Thyroid gland (tissue), 4 donors: ENCODE results near the gene ARMC2. TPM values are rescaled to one million over a fixed set of nuclear protein-coding genes. Genes with fewer than 3 reads are reported as not detected.

Experiments used
- DNase-seq, 2 donors: peaks; one replicate each; pipeline ENCODE4 v3.0.0-alpha.2; 2019
- H3K27ac ChIP-seq, 3 donors: fragments of 200-600 bp; sonication (generic); 1 replicate in 2 of 3; 2 replicates in 1 of 3; pipeline ENCODE4 v1.5.1; 2016 to 2019; ENCODE audit warnings: mild to moderate bottlenecking in 1 of 3, moderate library complexity in 1 of 3
- H3K27me3 ChIP-seq: fragments of 200-600 bp; sonication (generic); one replicate; pipeline ENCODE4 v1.5.1; 2019
- H3K36me3 ChIP-seq, 2 donors: fragments of 200-600 bp; sonication (generic); one replicate each; pipeline ENCODE4 v1.5.1; 2016 to 2019
- H3K4me1 ChIP-seq, 2 donors: fragments of 200-600 bp; sonication (generic); one replicate each; pipeline ENCODE4 v1.5.1; 2017 to 2019
- H3K4me3 ChIP-seq, 3 donors: fragments of 200-600 bp; sonication (generic); replicated peaks in 1 of 3; 1 replicate in 2 of 3; 2 replicates in 1 of 3; pipeline ENCODE4 v1.5.1; 2016; ENCODE audit warnings: mild to moderate bottlenecking in 1 of 3
- H3K9me3 ChIP-seq: fragments of 200-600 bp; sonication (generic); one replicate; pipeline ENCODE4 v1.5.1; 2017
- CTCF ChIP-seq, 6 experiments: fragments of 200-600 bp in 3 of 6; fragments of 450-650 bp in 3 of 6; sonication (generic) in 3 of 6; IDR thresholded peaks; one replicate each; pipeline ENCODE4 v1.5.1; 2016 to 2019; ENCODE audit warnings: antibody characterized with exemption in 6 of 6, mild to moderate bottlenecking in 2 of 6, inconsistent platforms in 1 of 6, moderate library complexity in 1 of 6
- POLR2A ChIP-seq, 2 donors: fragments of 450-650 bp; IDR thresholded peaks; one replicate each; pipeline ENCODE4 v1.6.1; 2017; ENCODE audit warnings: antibody characterized with exemption in 2 of 2, mild to moderate bottlenecking in 2 of 2, moderate library complexity in 1 of 2
- WGBS, 2 donors: methylation state at CpG; one replicate each; pipeline ENCODE4 v1.1.5; 2017; 5-methylcytosine and 5-hydroxymethylcytosine counted together
- intact Hi-C: fragments of 100-400 bp; cut with DNase I; formaldehyde crosslinking; loops from one replicate; pipeline ENCODE4 v1.15.1; 2023
- total RNA-seq, 4 donors: library from RNA; depleted of rRNA; stranded (reverse); fragments of >200 nt; gene quantifications; one replicate each; pipeline ENCODE4 v1.2.3, GENCODE V29; 2016

ARMC2 gene
- total RNA-seq, 4 donors from 2014 or later: 5.2 to 9.3 (median 6.9) TPM

GRCh38 chr6:108873251-108873650 lies 25.0 kb downstream of the ARMC2 start:
- Histone ChIP-seq H3K36me3 (no peaks in the 10 kb centered on the region), H3K9me3 (no peaks in the 10 kb centered on the region), H3K27ac (peak overlapping the region in 2 of 3 donors; percentile 32 to 68), H3K27me3 (no peaks in the 10 kb centered on the region), H3K4me3 (no peak overlapping the region), H3K4me1 (peaks cover 29 to 56% of the 10 kb centered on the region in 2 donors)
- DNase-seq: no peak
- intact Hi-C loops: no loop called here
- WGBS, 2 donors: 83 to 93% methylated on average over 5 to 7 of the region's 7 CpGs
- no peak for TF ChIP-seq CTCF (IDR thresholded peaks at IDR 0.05)
- no peak for TF ChIP-seq POLR2A (IDR thresholded peaks at IDR 0.05)

- TF ChIP-seq POLR2A (IDR thresholded peaks at IDR 0.05) (no peak), CTCF (IDR thresholded peaks at IDR 0.05) (no peak)
- Histone ChIP-seq H3K4me3 (no peak overlapping the region), H3K27ac (peak overlapping the region in 2 of 3 donors; percentile 32 to 68), H3K27me3 (no peaks in the 10 kb centered on the region), H3K9me3 (no peaks in the 10 kb centered on the region), H3K4me1 (peaks cover 29 to 56% of the 10 kb centered on the region in 2 donors), H3K36me3 (no peaks in the 10 kb centered on the region)
- intact Hi-C loops: no loop called here
- 91 to 95% methylated on average over 6 of the region's 6 CpGs for WGBS, 2 donors
- DNase-seq: no peak
Observed at GRCh38 chr6:108873971-108874370, 25.7 kb downstream of the ARMC2 start.

- intact Hi-C loops: no loop called here
- Histone ChIP-seq H3K4me1 (peaks cover 29 to 56% of the 10 kb centered on the region in 2 donors), H3K27me3 (no peaks in the 10 kb centered on the region), H3K4me3 (no peak overlapping the region), H3K27ac (peak overlapping the region in 2 of 3 donors; percentile 33 to 68), H3K36me3 (no peaks in the 10 kb centered on the region), H3K9me3 (no peaks in the 10 kb centered on the region)
- 81 to 87% methylated on average over 5 of the region's 5 CpGs for WGBS, 2 donors
- TF ChIP-seq CTCF (IDR thresholded peaks at IDR 0.05): no peak
- TF ChIP-seq POLR2A (IDR thresholded peaks at IDR 0.05): no peak
- peak in 1 of 2 donors; percentile 6 for DNase-seq
Observed at GRCh38 chr6:108874470-108875160, 26.4 kb downstream of the ARMC2 start.

- Histone ChIP-seq H3K27ac (peak overlapping the region in 2 of 3 donors; percentile 33 to 68), H3K9me3 (no peaks in the 10 kb centered on the region), H3K27me3 (no peaks in the 10 kb centered on the region), H3K36me3 (no peaks in the 10 kb centered on the region), H3K4me1 (peaks cover 29 to 56% of the 10 kb centered on the region in 2 donors), H3K4me3 (no peak overlapping the region)
- no peak for DNase-seq
- intact Hi-C loops: no loop called here
- TF ChIP-seq POLR2A (IDR thresholded peaks at IDR 0.05): no peak
- TF ChIP-seq CTCF (IDR thresholded peaks at IDR 0.05): no peak
Observed at GRCh38 chr6:108875161-108875555, 26.9 kb downstream of the ARMC2 start.

GRCh38 chr6:108877046-108877751 lies 29.0 kb downstream of the ARMC2 start:
- Histone ChIP-seq H3K4me3 (no peak overlapping the region), H3K27ac (peak overlapping the region; percentile 20 to 63 (median 62)), H3K27me3 (no peaks in the 10 kb centered on the region), H3K9me3 (no peaks in the 10 kb centered on the region), H3K4me1 (peaks cover 19 to 42% of the 10 kb centered on the region in 2 donors), H3K36me3 (no peaks in the 10 kb centered on the region)
- whole genome bisulfite sequencing, 2 donors: 24 to 28% methylated on average over 7 of the region's 7 CpGs
- TF ChIP-seq CTCF (IDR thresholded peaks at IDR 0.05): no peak
- TF ChIP-seq POLR2A (IDR thresholded peaks at IDR 0.05): no peak
- peak; percentile 81 for DNase-seq
- intact Hi-C loops: no loop called here
